Medulla oblongata (tissue), 1 donor: Measurements from ENCODE around the gene C1orf52.

Source experiments
- DNase-seq: peaks from one replicate; pipeline ENCODE4 v3.0.0-alpha.2; 2015; ENCODE audit errors: extremely low spot score

The C1orf52 gene

GRCh38 chr1:85230305-85230977 is 29.0 kb downstream of the C1orf52 start:
- DNase-seq = no peak

GRCh38 chr1:85229574-85230097 is 29.8 kb downstream of the C1orf52 start:
- no peak for DNase-seq

GRCh38 chr1:85228972-85229371 is 30.5 kb downstream of the C1orf52 start:
- DNase-seq = no peak

GRCh38 chr1:85225624-85226380 is 33.7 kb downstream of the C1orf52 start:
- DNase-seq = no peak

- no peak for DNase-seq
Observed at GRCh38 chr1:85224734-85225623, 34.5 kb downstream of the C1orf52 start.

GRCh38 chr1:85224295-85224694 is 35.2 kb downstream of the C1orf52 start:
- no peak for DNase-seq

GRCh38 chr1:85223334-85223733 is 36.1 kb downstream of the C1orf52 start:
- DNase-seq = no peak

- no peak for DNase-seq
Observed at GRCh38 chr1:85220756-85221201, 38.7 kb downstream of the C1orf52 start.

- DNase-seq = no peak
Observed at GRCh38 chr1:85219853-85220610, 39.4 kb downstream of the C1orf52 start.

- DNase-seq = no peak
Observed at GRCh38 chr1:85216697-85217096, 42.8 kb downstream of the C1orf52 start.

- DNase-seq = no peak
Observed at GRCh38 chr1:85214654-85215053, 44.8 kb downstream of the C1orf52 start.

- DNase-seq = no peak
Observed at GRCh38 chr1:85208488-85208887, 51.0 kb downstream of the C1orf52 start.

- DNase-seq = no peak
Observed at GRCh38 chr1:85203573-85204171, 55.8 kb downstream of the C1orf52 start.

GRCh38 chr1:85202864-85203255 is 56.6 kb downstream of the C1orf52 start:
- DNase-seq = no peak

- no peak for DNase-seq
Observed at GRCh38 chr1:85202092-85202863, 57.2 kb downstream of the C1orf52 start.

GRCh38 chr1:85201340-85202091 is 57.9 kb downstream of the C1orf52 start:
- DNase-seq = peak; percentile 21

GRCh38 chr1:85200463-85201339 is 58.8 kb downstream of the C1orf52 start, which contains the start of gene SYDE2:
Gene SYDE2 (minus strand): TSS chr1:85201016. CDS start chr1:85200996, 20 bp downstream.
- peak; percentile 49 for DNase-seq
